SH-SY5Y (cell line): ENCODE measurements around the gene USHBP1.

Experiments
- GATA2 ChIP-seq: IDR thresholded peaks from 2 replicates; pipeline ENCODE4 v1.6.1; 2011; ENCODE audit warnings: mild to moderate bottlenecking, low read depth, low read length
- GATA3 ChIP-seq: IDR thresholded peaks from 2 replicates; pipeline ENCODE4 v1.6.1; 2011; ENCODE audit warnings: low read depth, mild to moderate bottlenecking, low read length, moderate library complexity

DNA sequence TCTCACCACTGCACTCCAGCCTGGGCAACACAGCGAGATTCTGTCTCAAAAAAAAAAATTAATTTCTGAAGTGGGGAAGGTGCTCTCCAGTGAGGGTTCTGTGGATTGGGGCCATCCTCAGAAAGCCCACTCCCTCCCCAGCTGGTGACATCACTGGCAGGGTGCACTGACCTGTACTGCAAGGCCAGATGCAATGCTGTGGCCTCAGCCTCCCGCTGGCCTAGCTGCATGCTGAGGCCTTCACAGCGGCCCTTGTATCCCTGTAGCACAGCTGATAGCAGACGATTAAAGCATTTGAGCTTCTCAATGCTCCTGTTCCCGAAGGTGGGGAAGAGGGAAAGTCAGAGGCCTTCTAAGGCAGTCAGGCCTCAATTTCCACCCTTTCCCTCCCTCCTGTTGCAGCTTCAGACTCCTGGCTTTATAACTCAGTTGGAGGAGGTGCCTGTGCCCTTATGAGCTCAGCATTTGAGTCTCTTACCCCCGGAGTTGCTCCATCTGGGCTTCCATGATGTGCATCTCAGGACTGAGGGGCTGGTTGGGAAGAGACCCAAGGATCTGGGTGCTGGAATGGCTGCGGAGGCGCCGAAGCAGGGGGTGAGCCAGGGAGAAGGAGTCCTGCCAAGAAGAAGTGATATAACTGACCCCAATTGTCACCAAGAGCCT lies 5.3 kb downstream of the USHBP1 start:
- no peak for TF ChIP-seq GATA2
- TF ChIP-seq GATA3 = no peak
